CD4-positive, alpha-beta T cell treated with Interleukin-4 for 1 hour (primary cell): ENCODE results near the gene TPM2.

Source experiments
- DNase-seq, 2 donors: peaks; one replicate each; pipeline ENCODE4 v3.0.0-alpha.2; 2020 to 2022

TPM2 gene

DNA sequence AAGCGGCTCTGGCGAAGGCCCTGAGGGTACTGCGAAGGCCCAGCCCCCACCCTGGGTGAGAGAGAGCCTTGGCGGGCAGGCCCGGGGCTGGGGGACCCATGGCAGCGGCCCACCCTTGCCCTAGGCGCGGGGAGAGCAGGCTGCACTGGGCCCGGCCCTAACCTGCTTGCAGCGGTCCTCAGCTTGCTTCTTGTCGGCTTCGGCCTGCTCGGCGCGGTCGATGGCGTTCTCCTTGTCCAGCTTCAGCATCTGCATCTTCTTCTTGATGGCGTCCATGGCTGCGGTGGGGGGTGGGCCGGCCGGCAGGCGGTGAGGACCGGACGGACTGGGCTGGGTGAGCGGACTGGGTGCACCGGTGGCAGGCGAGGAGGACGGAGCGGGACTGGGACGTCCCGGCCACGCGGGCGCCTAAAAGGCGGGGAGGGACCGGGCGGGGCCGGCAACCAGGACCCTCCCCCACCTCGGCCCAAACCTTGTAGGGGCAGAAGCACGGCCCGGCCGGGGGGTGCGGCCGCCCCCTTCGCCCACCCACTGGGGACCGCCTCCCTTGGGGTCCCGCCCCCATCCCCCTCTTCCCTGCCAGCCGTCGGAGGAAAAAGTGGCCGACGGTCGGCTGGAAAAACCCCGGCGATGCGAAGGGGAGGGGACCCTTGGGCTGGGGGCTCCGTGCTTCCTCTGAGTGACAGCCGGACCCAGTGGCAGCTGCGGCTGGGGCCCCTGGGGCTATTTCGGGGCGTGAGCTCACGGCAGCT, at the start of gene TPM2:
TSS of gene TPM2 (minus strand) at position 384 of the 752 bp plus-strand sequence. CDS start at position 276, 108 bp downstream.
- DNase-seq = no peak

- no peak for DNase-seq
Observed at GRCh38 chr9:35738924-35739323, 49.2 kb upstream of the TPM2 start.

GRCh38 chr9:35738186-35738585, 48.5 kb upstream of the TPM2 start:
- no peak for DNase-seq

DNA sequence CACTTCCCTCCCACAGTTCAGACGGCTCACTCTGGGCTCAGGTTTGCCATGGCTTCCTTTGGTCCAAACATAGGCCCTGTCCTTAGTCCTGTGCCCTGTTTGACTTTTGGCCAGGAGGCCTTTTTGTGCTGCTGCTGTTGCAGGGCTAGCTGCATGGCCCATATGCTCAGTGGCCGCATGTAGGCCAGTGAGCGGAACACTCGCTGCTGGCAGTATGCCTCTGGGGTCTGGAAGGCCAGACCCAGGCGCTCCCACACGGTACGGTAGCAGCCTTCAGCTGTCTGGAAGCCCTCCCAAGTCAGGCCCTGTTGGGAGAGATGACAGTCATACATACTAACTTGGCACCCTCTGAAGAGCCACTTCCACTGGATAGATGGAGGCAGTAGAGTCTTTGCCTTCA, 47.4 kb upstream of the TPM2 start:
- DNase-seq = no peak

DNA sequence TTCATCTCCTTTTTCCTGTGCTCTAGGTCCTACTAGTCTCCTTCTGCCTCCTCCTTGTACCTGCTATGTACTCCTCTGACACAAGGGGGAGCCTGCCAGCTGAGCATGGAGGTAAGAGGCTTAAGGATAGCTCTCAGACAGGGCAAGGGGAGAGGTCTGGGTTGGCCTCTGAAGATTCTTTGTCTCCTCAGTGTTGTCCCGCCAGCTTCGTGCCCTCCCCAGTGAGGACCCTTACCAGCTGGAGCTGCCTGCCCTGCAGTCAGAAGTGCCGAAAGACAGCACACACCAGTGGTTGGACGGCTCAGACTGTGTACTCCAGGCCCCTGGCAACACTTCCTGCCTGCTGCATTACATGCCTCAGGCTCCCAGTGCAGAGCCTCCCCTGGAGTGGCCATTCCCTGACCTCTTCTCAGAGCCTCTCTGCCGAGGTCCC, 46.5 kb upstream of the TPM2 start:
- peak; percentile 77 to 82 for DNase-seq

DNA sequence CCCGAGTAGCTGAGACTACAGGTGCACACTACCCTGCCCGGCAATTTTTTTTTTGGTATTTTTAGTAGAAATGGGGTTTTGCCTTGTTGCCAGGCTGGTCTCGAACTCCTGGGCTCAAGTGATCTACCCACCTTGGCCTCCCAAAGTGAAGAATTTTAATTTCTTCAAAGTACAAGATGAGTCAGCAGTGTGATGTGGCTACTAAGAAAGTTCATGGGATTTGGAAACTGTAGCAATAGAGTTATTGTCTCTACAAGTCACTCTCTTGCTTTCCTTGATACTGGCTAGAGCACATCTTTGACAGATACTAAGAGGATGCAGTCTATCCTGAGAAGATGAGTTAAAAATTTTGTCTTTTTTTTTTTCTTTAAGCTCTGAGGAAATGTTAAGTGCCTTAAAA, 44.4 kb upstream of the TPM2 start:
- no peak for DNase-seq

GRCh38 chr9:35732800-35733541, 43.2 kb upstream of the TPM2 start:
- DNase-seq = peak; percentile 17 to 43

DNA sequence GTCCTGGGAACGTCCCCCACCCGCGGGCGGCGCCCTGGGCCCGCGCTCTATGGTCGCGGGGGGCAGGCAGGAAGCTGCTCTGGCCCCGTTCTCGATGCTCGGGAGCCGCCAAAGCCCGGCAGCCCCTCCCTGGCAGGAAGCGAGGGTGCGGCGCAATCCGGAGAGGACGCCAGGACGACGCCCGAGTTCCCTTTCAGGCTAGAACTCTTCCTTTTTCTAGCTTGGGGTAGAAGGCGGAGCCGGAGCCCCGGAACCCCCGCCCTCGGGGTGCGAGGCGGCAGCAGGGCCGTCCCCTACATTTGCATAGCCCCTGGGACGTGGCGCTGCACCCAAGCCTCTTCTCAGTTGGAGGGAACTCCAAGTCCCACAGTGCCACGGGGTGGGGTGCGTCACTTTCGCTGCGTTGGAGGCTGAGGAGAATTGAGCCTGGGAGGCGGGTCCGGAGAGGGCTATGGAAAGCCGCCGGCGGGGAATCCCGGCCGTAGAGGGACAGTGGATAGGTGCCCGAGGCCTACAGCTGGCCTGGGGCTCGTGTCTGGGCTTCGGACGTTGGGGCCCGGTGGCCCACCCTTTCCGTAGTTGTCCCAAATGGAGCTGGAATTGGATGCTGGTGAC, 42.6 kb upstream of the TPM2 start, which contains the start of the genes CREB3 and TLN1:
TSS of gene CREB3 (plus strand) at position 482 of the 615 bp plus-strand sequence. CDS start at position 589, 107 bp downstream.
TSS of gene TLN1 (minus strand) at position 11 of the 615 bp plus-strand sequence. CDS start 6,501 bp downstream, outside the sequence.
- peak; percentile 98 to 99 for DNase-seq

DNA sequence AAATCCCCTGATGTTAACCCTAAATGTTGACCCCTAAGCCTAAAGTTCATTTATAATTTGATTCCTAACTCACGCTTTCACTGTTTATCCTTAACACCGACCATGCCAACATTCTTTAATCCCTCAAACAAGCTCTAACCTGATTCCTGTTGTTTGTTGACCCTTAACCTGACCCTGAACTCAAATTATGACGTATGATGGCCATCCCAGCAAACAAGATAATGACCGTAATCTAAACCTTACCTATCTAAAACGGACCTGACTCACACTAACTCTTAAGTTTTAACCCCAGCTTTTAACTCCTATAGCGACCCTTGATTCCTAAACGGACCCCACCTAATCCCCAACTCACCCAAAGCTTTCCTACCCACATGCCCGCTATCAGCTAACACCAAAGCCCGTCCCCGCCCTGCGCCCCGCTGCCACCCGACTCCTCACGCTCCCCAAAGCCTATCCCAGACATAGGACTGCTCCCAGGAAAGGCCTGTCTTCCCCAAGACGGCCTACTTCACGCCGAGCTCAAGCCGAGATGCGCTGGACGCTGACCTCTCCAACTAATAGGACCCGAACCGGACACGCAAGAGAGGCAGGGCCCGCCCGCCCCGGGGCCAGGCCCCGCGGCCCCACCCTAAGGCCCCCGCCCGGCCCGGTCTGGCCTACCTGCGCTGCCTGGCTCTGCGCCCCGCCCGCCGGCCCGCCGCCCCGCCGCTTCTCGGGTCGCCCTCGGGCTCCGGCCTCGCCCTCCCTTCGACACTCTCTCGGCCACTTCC, 41.9 kb upstream of the TPM2 start:
- no peak for DNase-seq

DNA sequence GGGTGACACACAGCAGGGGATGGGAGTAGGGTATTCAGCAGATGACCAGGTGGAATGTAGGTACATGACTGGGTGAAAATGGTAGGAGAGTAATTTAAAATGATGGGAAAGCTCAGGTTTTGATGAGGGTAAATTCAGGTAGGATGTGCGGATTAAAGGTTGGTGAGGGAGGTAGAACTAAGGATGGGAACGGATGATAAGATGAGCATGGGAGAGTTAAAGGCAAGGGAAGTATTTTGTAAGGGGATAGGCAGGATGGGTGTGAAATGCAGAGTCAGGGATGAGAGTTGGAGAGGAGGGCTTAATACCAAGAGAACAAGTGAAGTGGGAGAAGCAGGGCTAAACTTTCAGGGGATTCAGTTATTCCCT, 40.7 kb upstream of the TPM2 start:
- no peak for DNase-seq

DNA sequence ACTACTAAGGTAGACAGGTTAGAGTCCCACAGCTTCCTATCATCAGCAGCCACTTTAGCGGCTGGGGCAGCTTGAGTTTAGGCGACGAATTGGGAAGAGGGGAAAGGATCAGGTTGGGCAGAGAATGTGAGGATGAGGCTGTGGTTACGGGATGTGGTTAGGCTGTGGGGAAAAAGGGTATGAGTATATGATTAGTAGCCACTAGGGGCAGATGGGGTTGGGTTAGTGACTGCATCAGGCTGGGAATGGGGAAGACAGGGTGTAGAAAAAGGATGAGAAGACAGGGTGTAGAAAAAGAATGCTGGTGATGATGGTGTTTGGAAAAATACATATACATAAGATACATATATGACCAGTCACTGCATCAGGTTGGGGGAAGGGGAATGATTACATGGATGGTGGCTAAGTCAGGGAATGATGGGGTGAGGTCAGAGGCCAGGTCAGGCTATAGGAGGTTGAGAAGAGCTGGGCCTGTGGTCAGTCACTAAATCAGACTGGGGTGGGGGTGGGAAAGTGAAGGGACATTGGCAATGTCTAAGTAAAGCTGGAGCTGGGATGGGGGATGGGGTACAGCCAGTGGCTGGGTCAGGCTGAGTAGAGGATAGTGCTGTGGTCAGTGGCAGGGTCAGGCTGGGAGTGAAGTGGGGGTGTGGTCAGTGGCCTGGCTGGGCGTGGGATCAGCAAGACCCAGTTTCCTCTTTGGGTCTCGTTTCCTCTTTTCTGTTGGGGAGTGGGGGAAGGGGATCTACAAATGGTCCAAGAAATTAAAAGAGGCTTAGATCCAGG, 40.2 kb upstream of the TPM2 start:
- DNase-seq = peak; percentile 60 to 63

DNA sequence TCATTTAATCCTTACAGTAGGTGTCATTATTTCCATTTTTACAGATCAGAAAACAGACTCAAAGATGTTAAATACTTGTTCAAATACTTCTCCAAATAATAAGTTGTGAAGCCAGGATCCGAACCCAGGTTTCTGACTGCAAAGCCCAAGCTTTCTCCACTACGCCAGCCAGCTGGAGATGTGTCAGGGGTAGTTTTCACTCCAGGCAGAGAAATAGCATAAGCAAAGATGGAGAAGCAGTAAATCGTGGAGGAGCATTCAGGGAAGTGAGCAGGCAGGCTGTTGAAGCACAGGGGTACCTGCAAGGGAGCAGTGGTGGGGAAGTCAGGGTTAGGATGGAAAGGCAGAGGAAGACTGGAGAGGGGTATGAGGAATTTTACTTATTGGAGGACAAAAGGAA, 39.4 kb upstream of the TPM2 start:
- no peak for DNase-seq

GRCh38 chr9:35728041-35728971, 38.6 kb upstream of the TPM2 start:
- peak; percentile 35 to 50 for DNase-seq

- DNase-seq = no peak
Observed at GRCh38 chr9:35727676-35728040, 37.9 kb upstream of the TPM2 start.

DNA sequence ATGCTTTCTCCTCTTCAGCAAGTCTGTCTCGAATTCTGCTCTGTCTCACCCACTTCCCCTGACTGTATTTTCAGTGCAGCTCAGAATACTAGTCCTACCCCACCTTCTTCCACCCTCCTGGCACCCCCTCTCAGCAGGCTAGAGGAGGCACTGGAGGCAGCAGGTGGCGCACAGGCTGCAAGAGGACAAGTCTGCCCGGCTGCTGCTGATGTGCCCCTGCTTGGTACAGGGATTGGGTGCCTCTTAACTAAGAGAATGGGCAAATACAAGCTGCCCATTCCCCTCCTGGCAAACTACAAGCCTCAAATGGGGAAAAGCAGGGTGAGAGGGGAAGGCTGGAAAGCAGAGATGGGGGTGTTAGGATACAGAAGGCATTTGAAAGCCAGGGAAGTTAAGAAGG, 37.2 kb upstream of the TPM2 start:
- peak; percentile 35 to 63 for DNase-seq

- DNase-seq = no peak
Observed at GRCh38 chr9:35725362-35725761, 35.6 kb upstream of the TPM2 start.

DNA sequence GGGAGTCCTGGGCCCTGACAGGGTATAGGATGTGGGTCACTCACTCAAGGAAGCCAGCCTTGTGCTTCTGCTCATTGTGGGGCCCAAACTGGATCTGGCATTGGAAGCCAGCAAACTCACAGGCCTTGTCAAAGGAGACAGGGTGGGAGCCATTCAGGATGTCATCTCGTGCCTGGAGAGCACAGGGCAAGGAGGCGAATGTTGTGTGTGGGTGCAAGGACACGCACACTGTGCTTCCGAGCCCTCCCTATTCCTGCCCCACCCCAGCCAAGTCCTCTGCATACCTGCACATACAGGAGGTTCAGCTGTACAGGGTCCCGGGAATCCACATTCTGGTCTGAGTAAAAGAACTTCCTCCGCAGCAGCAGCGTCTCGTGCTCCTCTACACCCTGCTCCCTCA, 34.2 kb upstream of the TPM2 start:
- DNase-seq = no peak

DNA sequence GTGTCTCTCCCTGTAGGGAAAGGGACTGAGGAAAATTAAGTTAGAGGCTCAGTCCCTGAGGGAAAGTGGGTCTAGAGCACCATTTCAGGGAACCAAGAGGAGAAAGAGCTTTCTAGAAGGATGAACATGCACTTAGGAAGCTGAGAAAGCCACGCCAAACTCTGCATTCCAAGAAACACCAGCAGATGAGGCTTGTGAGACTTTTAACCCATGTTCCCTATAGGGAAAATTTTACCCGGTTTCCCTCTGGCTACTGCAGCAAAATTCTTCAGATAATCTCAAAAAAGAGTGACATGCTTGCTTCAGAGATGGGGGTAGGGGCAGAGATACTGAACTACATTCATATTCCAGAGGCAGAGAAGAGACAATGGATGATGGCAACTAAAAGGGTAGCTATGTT, 33.7 kb upstream of the TPM2 start:
- DNase-seq = no peak

DNA sequence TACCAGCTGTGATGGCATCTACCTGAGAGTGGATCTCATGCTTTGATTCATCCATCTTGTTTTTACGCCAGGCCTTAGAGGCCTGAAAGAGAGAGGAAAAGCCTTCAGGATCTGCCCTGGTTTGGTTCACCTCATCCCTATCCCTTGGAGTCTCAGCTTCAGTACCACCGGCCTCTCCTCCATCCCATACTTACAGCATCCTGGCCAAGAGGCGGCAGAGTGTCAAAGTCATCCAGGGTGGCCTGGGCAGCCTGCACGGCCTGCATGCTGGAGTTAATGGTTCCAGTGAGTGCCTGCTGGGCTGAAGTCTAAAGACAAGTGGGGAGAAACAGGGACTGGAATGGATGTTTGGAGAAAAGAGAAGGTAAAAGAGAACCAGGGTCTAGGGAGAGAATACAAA, 29.8 kb upstream of the TPM2 start:
- DNase-seq = no peak

DNA sequence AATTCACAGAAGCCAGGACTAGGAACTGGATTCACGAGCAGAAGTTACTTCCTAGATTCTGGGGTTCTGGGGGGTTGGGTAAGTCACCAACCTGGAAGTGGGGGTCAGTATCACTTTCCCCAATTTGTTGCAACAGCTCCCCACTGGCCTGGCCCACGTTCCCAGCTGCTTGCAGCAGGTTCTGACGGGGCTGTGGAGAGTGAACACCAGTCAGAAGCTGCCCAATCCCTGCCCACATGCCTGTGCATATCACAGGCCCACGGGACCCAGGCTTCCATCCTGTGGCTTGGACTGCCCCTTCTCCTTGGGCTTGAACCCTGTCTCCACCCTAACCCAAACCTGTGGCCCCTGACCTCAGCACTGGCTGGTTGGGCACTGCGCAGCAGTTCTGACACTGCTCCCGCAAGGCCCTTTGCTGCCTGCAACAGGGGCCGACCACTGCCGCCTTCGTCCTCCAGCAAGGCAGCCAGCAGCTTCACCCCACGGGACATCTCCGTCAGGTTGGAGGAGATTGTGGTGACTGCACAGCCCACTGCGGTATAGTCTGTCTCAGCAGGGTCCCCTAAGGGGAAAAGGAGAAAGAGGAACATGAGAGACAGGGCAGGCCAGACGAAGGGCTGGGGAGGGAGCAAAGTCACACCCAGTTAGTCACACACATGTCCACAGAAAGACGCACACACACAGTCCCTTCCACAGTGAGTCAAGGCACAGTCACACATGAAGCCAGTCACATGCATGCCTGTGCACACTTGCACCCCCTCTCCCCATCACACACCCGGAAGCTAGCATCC, 29.2 kb upstream of the TPM2 start:
- peak in 1 of 2 donors; percentile 62 for DNase-seq
